Ureter (tissue), 1 donor: ENCODE measurements around the gene HSBP1L1. TPM values are rescaled to one million over a fixed set of nuclear protein-coding genes. Genes with fewer than 3 reads are reported as not detected.
"Not testable (repeated sequence)": the region's sequence is repeated elsewhere in the genome, so short reads cannot be mapped to it uniquely, and the experiment has no call there.

ENCODE experiments used
- DNase-seq: peaks from one replicate; pipeline ENCODE4 v3.0.0-alpha.2; 2020; ENCODE audit warnings: low spot score
- total RNA-seq: library from RNA; stranded (reverse); gene quantifications from one replicate; pipeline ENCODE4 v1.2.4, GENCODE V29; 2023
- donor health status: DM: yes; HTN: yes; CAD: no.

Gene HSBP1L1
- total RNA-seq, 1 donor from 2014 or later, result 29.5 TPM

GRCh38 chr18:79944746-79945117, 19.7 kb upstream of the HSBP1L1 start:
- DNase-seq, result peak; percentile 13

- DNase-seq, result no peak
Observed at GRCh38 chr18:79945118-79946042, 19.1 kb upstream of the HSBP1L1 start.

GRCh38 chr18:79947054-79947755, 17.2 kb upstream of the HSBP1L1 start:
- DNase-seq, result peak; percentile 32

GRCh38 chr18:79947881-79948610, 16.4 kb upstream of the HSBP1L1 start:
- peak; percentile 29 for DNase-seq

- DNase-seq, result peak; percentile 36
Observed at GRCh38 chr18:79948719-79949411, 15.6 kb upstream of the HSBP1L1 start.

- DNase-seq, result peak; percentile 5
Observed at GRCh38 chr18:79949697-79950487, 14.6 kb upstream of the HSBP1L1 start.

GRCh38 chr18:79950515-79951341, 13.7 kb upstream of the HSBP1L1 start:
- no peak for DNase-seq

- peak; percentile 94 for DNase-seq
Observed at GRCh38 chr18:79951545-79952455, 12.6 kb upstream of the HSBP1L1 start, which contains the start of gene SLC66A2. Gene SLC66A2, minus strand, starts transcription at chr18:79951653. Its CDS starts 727 bp downstream, at chr18:79950926.

GRCh38 chr18:79952456-79952995, 11.9 kb upstream of the HSBP1L1 start:
- DNase-seq, result peak; percentile 41

- DNase-seq, result peak; percentile 41
Observed at GRCh38 chr18:79952996-79953559, 11.4 kb upstream of the HSBP1L1 start.

- DNase-seq, result peak; percentile 39
Observed at GRCh38 chr18:79953971-79954651, 10.3 kb upstream of the HSBP1L1 start.

- DNase-seq, result peak; percentile 29
Observed at GRCh38 chr18:79954791-79955190, 9.7 kb upstream of the HSBP1L1 start.

GRCh38 chr18:79955302-79956075, 9.0 kb upstream of the HSBP1L1 start:
- no peak for DNase-seq

GRCh38 chr18:79956276-79956675, 8.2 kb upstream of the HSBP1L1 start:
- no peak for DNase-seq

- no peak for DNase-seq
Observed at GRCh38 chr18:79958981-79959380, 5.5 kb upstream of the HSBP1L1 start.

- DNase-seq, result not testable (repeated sequence)
Observed at GRCh38 chr18:79960161-79960801, 4.2 kb upstream of the HSBP1L1 start.
